ENCODE results near the gene CFAP47. TPM values are rescaled to one million over a fixed set of nuclear protein-coding genes. Genes with fewer than 3 reads are reported as not detected.

CFAP47 gene
- polyA plus RNA-seq, 12 donors = 0.03 to 0.35 (median 0.03) TPM; not detected in 7

Other genes with a start within 250 kb of the CFAP47 start
- not detected for gene MAGEB16, start 121.4 kb upstream of the CFAP47 start, polyA plus RNA-seq (ENCODE audit: insufficient read length in 12 of 12)